HG03378 (cell line): ENCODE measurements around the gene JTB.

Experiments
- ATAC-seq: cut with Tn5 transposase; IDR thresholded peaks from one replicate; pipeline ENCODE4 v1.9.1; 2021; ENCODE audit warnings: mild to moderate bottlenecking, moderate library complexity; ENCODE audit not compliant: unreplicated experiment

Gene JTB

GRCh38 chr1:153956997-153957715 lies 20.3 kb downstream of the JTB start:
- no peak for ATAC-seq

- ATAC-seq: no peak
Measured at GRCh38 chr1:153954826-153955225, 22.6 kb downstream of the JTB start.

DNA sequence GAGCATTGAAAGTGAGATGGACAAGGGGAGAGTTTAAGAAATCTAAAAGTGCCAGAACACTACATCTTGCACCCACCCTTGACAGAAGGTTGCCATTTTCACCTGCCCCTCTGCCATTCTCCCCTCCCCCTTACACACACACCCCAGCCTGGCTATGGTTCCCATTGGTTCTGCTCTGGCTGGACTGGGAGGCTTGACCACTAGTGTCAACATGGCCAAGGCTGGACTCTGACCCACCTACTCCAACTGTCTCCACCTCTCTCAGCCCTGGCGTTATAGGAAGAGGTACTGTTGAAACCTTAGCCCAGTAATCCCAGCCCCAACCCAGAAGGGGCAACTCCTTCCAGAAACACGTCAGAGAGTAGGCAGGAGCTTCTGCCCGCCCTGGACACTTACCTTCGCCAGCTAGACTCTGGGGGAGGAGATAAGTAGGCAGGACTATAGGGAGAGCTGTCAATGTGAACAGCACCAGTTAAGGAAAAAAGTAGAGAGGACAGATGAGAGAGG lies 23.6 kb downstream of the JTB start:
- ATAC-seq: no peak

DNA sequence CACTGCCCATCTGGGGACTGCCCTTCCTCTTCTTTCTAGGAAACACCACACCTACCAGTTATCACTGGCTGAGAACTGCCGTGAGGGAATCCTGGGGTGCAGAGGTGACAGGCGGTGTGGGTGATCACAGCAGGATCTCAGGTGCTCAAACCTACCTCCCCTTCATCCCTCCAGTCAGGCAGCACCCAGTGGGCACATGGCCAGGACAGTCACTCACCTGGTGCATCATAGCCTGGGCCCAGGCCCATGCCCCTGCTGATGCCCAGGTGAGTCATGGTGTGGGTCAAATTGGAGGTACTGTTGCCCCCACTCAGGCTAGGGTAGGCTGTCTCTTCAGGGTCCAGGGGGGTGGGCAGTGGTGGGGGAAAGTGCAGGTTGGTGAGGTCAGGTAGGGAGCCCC lies 25.7 kb downstream of the JTB start:
- no peak for ATAC-seq

- no peak for ATAC-seq
Measured at GRCh38 chr1:153951183-153951582, 26.3 kb downstream of the JTB start.

DNA sequence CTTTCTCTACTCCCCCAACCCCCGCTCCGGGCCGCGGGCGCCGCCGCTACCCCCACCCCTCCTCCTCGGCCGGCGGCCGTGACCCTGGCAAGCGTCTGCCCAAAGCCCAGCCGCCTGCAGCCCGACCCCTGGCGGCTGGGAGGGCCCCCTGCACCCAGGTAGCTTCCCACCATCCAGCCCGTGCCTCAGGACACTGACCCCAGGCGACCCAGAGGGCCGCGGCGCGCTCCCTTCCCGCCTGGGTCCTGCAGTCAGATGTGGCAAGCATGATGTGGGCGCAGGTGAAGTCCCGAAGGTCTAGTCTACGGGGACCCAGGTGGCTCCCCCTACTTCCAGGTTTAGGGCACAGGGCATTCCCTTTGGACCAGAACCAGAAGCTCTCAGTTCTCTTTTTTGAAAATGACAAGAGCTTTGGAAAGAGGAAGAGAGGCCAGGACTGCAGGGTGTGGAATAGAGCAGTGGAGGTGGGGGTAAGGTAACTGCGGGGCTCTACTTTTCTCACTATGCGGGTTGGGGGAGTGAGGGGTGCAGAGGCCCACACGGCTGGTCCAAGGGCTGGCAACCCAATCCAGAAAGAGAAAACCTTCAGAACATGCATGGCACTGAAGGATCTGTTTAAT lies 30.7 kb downstream of the JTB start, which contains the start of gene DENND4B:
TSS of gene DENND4B (minus strand) at position 97 of the 620 bp plus-strand sequence. CDS start 2,344 bp downstream, outside the sequence.
- ATAC-seq: peak; percentile 33

GRCh38 chr1:153945795-153946621 lies 31.5 kb downstream of the JTB start:
- peak; percentile 63 for ATAC-seq

DNA sequence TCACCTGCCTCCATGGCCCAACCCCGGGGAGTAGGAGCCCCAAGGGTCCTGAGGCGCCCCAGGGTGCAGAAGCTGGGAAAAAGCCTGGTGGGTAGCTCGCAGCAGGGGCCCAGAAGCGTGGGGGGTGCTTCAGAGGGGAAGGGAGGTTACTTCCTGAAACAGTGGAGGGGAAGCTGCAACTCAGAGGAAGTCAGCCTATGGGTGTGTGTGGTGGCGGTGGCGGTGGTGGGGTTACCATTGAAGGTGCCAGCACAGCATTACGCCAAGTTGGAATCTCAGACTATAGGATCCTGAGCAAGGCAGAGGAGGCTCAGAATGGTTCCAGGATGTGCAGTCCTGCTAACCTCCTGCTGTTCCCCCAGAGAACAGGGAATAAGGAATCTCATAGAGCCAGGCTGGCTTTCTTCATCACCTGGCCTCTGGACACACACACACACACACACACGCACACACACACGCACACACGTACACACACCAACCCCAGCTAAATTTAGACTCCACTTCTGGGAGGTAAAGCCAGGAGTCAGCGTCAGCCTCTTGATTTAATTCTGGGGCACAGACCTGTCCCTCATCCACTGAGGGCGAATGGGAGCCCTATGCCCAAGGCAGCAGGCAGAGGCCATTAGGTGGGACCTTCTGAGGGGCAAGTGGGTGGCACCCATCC lies 32.2 kb downstream of the JTB start:
- ATAC-seq: no peak

DNA sequence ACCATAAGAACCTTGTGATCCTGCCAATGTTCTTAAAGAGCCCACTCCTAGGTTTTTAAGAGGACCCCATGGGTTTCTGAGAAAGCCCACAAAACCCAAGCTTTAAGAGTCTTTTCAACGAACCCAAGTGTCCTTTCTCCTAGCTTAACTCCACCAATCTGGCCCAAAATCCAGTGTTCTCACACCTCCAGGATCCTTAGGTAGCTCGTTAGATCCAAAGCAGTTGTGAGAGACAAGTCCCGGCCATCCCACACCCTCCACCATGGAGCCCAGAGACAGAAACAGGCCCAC lies 32.7 kb downstream of the JTB start:
- ATAC-seq: no peak

DNA sequence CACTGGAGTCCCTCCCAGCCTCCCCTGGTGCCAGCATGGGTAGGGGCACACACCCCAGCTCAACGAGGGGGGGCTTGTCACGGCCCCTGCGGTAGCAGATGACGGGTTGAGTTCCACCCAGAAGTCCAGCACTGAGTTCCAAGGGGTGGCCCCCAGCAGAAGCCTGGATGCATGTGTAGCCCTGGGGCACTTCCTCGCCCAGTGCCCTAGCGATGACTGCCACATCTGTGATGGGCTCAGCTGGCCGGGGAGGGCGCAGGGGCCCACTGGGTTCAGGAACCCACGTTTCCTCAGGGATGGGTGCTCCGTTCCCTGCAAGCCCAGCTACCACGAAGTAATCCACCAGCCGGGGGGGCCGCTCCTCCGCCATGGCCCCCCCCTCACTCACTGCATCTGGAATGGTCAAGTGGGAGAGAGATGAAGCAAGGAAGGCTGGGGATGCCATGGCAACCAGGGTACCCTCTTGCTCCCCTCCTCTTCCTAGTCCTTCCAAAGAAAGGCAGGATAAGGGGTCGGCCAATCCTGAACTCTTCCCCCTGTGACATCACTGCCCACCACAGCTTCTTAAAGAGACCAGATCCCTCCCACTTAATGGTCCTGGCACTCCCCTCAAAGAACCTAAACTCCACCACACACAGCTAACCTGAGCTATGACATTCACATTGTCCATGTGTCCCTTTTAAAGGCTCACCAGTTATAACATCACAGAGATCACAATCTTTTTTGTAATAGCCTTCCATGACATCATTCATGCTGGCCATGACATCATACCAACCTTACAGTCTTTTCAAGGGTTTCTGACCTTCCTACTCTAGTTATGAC lies 33.3 kb downstream of the JTB start:
- ATAC-seq: no peak

GRCh38 chr1:153942766-153943549 lies 34.5 kb downstream of the JTB start:
- no peak for ATAC-seq

DNA sequence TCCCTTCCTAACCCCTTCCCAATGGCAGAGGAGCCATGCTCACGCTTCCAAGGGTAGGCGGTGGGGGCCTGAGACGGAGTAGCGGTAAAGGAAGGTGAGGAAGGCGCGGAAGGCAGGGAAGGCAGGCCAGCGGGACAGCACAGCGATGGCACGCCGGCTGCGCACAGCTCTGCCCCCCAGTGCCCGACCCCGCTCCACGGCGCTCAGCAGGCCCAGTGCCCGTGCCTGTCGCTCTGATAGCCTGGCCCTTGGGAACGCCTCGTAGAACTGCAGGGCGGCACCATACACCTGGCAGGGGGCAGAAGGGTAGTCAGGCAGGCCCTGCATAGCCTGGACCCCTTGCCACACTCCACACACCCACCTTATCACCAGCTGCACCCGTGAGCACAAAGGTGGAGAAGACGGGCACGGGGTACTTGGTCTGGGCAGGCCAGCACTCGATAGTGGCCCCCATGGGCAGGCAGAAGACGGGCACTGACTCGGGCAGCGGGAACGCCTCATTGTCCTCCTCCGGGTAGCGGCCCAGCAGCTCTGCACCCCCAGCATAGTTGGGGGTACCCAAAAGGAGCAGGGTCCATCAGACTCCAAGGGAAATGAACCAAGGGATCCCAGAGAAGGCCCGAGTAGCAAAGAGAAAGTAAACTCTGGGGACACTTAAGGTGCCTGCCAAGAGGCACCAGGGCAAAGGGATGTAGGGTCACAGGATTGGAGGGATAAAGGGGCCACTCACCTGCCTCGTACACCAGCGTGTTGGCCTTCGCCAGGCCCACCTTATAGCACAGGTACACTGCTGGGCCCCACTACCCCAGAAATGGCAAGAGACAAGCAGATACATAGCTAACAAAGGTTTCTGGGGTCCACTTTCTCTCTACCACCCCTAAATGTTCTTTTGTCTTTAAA lies 35.4 kb downstream of the JTB start:
- no peak for ATAC-seq

DNA sequence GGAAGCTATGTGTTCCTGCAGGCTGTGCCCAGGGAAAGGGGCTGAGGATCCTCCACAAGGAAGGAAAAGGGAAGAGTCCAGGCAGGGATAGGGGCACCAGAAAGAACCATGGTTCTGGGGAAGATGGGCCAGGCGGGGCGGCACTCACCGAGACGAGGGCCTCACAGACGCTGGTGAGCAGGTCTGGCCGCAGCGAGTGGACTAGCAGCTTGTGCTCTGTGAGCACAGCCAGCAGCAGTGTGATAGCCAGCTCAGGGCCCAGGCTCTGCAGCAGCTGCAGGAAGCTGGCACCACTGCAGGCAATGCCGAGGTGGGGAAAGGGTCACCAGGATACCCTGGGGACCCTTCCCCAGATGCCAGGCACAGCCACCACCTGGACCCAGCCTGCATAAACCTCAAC lies 36.7 kb downstream of the JTB start:
- no peak for ATAC-seq

DNA sequence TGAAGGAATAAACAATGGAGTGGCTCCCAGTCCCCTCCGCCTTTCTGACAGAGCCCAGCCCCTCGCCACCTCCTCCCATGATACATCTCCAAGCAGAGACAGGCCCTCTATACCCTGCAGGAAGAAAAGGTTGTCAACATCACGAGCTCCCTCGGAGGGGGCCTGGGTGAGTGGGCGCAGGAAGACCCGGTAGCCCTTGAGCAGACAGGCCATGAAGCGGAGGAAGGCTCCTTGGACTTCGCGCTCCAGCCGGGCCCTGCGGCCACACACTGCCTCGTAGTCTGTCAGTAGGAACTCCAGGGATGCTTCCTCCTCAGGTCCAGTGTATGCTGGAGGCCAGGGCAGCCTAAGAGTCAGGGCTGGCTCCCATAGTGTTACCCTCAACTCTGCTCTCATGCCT lies 38.0 kb downstream of the JTB start:
- no peak for ATAC-seq

DNA sequence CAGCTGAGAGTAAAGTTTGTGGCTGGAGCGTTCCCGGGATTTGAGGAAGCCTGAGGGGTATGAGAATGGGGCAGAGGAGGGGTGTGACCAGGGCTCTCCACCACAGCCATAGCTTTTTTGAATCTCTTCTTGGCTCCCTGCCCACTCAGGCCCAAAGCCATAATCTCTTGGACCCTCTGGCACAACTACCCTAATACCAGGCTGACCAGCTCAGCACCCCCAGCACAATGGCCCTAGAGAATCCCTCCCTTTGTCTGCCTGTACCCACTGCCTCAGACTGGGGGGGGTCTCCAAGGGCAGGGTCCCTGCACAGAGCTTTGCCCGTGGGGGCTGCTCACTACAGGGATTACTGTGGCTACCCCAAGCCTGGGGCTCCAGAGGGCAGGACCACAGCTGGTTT lies 38.5 kb downstream of the JTB start:
- no peak for ATAC-seq

DNA sequence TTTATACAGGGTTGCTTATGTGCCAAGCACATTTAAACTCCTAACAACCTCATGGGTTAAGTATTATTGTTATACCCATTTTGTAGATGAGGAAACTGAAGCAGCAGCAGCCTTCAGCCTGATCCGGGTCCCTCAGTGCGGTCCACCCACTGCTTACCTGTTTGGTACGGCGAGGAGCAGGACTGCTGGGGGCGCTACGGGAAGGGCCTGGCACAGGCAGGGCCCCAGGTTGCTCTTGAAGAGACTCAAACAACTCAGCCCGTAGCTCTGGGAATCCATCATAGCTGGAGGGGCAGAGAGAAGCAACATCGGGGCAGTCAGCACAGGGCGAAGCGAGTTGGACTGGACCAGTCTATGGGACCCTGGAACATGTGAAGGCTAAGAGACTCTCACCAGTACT lies 40.1 kb downstream of the JTB start:
- ATAC-seq: no peak

DNA sequence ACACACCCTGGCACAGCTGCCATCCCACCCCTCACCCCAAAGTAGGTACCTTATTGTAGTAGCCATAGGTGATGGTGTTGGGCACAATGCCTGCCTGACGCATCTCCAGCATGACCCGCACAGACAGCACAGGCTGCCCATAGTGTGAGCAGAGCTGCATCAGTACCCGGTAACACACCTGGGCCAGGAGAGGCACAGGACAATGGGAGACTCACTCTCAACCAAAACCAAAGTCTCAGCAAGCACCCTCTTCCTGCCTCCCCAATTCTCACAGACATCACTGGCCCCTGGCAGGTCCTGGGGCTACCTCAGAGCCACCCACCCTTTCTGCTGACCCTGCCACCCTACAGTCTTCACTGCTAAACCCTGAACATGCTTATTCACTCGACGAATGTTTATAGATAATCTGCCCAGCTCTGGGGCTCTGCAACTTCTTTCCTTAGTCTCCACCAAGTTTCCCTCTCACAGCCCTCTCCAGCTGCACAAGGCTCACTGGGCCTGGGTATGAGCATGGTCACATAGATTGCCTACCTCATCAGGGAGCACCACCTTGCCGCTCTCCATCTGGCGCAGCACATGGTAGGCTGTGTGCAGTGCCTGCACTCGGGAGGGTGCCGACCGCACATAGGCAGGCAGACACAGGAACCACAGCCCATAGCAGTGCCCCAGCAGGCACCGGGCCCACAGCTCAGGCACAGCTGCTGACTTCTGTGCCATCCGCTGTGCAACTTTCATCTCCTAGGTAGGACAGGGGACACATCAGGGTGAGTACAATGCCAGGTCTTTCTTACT lies 41.3 kb downstream of the JTB start:
- no peak for ATAC-seq

DNA sequence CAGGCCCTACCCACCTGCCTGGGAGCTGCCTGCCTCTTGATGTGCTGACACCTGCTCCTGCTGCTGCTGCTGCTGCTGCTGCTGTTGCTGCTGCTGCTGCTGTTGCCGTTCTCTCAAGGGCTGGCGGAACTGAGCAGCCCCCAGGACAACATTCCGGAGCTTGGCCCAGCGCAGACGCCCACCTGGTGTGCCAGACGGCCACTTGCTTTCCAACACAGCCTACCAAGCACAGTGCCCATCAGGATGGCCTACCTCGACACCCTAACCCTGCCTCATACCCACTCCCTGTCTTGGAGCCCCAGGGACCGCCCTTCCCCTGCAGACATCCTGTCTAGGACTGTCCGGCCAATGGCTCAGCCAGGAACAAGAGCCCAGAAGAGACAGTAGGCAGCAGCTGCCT lies 42.7 kb downstream of the JTB start:
- ATAC-seq: no peak
